Measurements from ENCODE around the gene C19orf12. TPM values are rescaled to one million over a fixed set of nuclear protein-coding genes. Genes with fewer than 3 reads are reported as not detected.

The C19orf12 gene
- total and polyA plus RNA-seq, 2 experiments from 2014 or later = 11.4 to 17.2 TPM

GRCh38 chr19:29662278-29662603, 52.8 kb downstream of the C19orf12 start:
- no peaks in the 10 kb centered on the region for H3K9me3 Mint-ChIP-seq
- H3K27ac ChIP-seq (ENCODE audit: low read depth) = no peak overlapping the region
- H2AFZ ChIP-seq = no peak overlapping the region

More at GRCh38 chr19:29662278-29662603, 52.8 kb downstream of the C19orf12 start:
- DNase-seq (ENCODE audit: low spot score) (no peak), ATAC-seq (no peak)
- Histone ChIP-seq H3K9me2 (ENCODE audit: insufficient read depth) (no peaks in the 10 kb centered on the region), H3K4me2 (no peak overlapping the region), H3F3A (replicated peaks; ENCODE audit: low read depth) (0 out of 2 replicates have a peak, but pooled peaks cover 6% of the 10 kb centered on the region), H3K4me1 (ENCODE audit: insufficient read depth) (peaks cover 9% of the 10 kb centered on the region), H4K20me1 (replicated peaks; ENCODE audit: insufficient read depth) (no peaks in the 10 kb centered on the region), H3K4me3 (no peak overlapping the region), H3K79me2 (replicated peaks; ENCODE audit: insufficient read depth) (no peaks in the 10 kb centered on the region), H3K36me3 (ENCODE audit: insufficient read depth) (no peaks in the 10 kb centered on the region), H3K27me3 (ENCODE audit: insufficient read depth) (no peaks in the 10 kb centered on the region)
- Mint-ChIP-seq H3K36me3 (ENCODE audit: low read depth) (no peaks in the 10 kb centered on the region), H3K4me3 (no peak overlapping the region), H3K27me3 (ENCODE audit: insufficient read depth, low read depth, poor library complexity) (peaks cover 9% of the 10 kb centered on the region), H3K27ac (no peak overlapping the region), H3K4me1 (peaks cover 16% of the 10 kb centered on the region)
- TF ChIP-seq CREB1 (CRISPR knock-in tag; IDR thresholded peaks at IDR 0.05; ENCODE audit: low read depth) (no peak), ZNF331 (CRISPR knock-in tag; IDR thresholded peaks at IDR 0.05; ENCODE audit: low read depth) (no peak), ZNF114 (CRISPR knock-in tag; IDR thresholded peaks at IDR 0.05) (no peak), ZNF462 (CRISPR knock-in tag; IDR thresholded peaks at IDR 0.05) (no peak), STAT1 (IDR thresholded peaks at IDR 0.05; ENCODE audit: unreplicated experiment) (no peak), EZH2 (IDR thresholded peaks at IDR 0.05; ENCODE audit: low read depth, unreplicated experiment) (no peak), JUNB (IDR thresholded peaks at IDR 0.05; ENCODE audit: unreplicated experiment) (no peak), NANOG (IDR thresholded peaks at IDR 0.05; ENCODE audit: borderline replicate concordance) (no peak), EZH2phosphoT487 (IDR thresholded peaks at IDR 0.05; ENCODE audit: unreplicated experiment) (no peak), POLR2AphosphoS5 (IDR thresholded peaks at IDR 0.05; ENCODE audit: low read depth) (no peak)
- TF ChIP-seq, protein P1, sequence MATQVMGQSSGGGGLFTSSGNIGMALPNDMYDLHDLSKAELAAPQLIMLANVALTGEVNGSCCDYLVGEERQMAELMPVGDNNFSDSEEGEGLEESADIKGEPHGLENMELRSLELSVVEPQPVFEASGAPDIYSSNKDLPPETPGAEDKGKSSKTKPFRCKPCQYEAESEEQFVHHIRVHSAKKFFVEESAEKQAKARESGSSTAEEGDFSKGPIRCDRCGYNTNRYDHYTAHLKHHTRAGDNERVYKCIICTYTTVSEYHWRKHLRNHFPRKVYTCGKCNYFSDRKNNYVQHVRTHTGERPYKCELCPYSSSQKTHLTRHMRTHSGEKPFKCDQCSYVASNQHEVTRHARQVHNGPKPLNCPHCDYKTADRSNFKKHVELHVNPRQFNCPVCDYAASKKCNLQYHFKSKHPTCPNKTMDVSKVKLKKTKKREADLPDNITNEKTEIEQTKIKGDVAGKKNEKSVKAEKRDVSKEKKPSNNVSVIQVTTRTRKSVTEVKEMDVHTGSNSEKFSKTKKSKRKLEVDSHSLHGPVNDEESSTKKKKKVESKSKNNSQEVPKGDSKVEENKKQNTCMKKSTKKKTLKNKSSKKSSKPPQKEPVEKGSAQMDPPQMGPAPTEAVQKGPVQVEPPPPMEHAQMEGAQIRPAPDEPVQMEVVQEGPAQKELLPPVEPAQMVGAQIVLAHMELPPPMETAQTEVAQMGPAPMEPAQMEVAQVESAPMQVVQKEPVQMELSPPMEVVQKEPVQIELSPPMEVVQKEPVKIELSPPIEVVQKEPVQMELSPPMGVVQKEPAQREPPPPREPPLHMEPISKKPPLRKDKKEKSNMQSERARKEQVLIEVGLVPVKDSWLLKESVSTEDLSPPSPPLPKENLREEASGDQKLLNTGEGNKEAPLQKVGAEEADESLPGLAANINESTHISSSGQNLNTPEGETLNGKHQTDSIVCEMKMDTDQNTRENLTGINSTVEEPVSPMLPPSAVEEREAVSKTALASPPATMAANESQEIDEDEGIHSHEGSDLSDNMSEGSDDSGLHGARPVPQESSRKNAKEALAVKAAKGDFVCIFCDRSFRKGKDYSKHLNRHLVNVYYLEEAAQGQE (IDR thresholded peaks at IDR 0.05; ENCODE audit: unreplicated experiment) = no peak
- TF ChIP-seq, protein P2, sequence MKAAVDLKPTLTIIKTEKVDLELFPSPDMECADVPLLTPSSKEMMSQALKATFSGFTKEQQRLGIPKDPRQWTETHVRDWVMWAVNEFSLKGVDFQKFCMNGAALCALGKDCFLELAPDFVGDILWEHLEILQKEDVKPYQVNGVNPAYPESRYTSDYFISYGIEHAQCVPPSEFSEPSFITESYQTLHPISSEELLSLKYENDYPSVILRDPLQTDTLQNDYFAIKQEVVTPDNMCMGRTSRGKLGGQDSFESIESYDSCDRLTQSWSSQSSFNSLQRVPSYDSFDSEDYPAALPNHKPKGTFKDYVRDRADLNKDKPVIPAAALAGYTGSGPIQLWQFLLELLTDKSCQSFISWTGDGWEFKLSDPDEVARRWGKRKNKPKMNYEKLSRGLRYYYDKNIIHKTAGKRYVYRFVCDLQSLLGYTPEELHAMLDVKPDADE (IDR thresholded peaks at IDR 0.05) = no peak
- TF ChIP-seq, protein P3, sequence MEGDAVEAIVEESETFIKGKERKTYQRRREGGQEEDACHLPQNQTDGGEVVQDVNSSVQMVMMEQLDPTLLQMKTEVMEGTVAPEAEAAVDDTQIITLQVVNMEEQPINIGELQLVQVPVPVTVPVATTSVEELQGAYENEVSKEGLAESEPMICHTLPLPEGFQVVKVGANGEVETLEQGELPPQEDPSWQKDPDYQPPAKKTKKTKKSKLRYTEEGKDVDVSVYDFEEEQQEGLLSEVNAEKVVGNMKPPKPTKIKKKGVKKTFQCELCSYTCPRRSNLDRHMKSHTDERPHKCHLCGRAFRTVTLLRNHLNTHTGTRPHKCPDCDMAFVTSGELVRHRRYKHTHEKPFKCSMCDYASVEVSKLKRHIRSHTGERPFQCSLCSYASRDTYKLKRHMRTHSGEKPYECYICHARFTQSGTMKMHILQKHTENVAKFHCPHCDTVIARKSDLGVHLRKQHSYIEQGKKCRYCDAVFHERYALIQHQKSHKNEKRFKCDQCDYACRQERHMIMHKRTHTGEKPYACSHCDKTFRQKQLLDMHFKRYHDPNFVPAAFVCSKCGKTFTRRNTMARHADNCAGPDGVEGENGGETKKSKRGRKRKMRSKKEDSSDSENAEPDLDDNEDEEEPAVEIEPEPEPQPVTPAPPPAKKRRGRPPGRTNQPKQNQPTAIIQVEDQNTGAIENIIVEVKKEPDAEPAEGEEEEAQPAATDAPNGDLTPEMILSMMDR (conservative IDR thresholded peaks at IDR 0.05; ENCODE audit: low read depth in 2 of 2) = no peak
